ENCODE results near the gene OR6P1.

The OR6P1 gene, protein sequence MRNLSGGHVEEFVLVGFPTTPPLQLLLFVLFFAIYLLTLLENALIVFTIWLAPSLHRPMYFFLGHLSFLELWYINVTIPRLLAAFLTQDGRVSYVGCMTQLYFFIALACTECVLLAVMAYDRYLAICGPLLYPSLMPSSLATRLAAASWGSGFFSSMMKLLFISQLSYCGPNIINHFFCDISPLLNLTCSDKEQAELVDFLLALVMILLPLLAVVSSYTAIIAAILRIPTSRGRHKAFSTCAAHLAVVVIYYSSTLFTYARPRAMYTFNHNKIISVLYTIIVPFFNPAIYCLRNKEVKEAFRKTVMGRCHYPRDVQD

DNA sequence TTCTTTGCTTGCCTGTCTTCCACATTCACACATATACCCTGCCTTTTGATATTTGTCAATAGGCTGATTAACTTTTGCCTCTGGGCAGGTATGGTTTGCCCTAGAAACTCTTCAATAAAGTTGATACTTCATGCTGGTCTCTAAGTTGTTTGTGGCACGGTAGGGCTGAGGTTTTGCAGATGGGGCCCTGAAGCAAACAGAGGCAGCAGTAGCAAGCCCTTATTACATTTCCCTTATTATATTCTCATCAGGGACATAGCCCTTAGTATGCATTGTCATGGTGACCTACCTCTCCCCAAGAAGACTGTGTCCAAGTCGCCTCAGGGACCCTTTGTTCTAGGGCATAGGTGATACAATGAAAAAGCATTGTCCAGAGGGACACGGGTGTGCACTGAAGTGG lies at the start of gene OR6P1:
TSS of gene OR6P1 (minus strand) at position 101 of the 400 bp plus-strand sequence. CDS start 6,976 bp downstream, outside the sequence.
- DNase-seq: no peak

DNA sequence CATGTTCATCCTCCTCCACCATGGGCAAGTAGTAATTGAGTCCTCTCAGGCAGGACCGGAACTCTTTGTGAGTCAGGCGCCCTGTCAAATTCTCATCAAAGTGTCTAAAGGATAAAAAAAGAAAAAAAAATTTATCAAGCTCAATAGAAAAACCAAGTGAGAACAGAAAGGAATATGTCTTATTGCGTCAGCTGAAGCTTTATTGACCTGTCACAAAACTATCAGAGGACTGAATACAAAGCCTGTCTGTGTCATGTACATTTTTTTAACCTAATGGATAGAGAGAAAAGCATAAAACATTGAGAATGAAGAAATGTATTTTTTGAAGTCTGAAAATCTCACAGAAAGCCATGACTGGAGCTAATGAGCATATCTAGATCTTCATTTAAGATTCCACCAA lies 43.4 kb upstream of the OR6P1 start:
- DNase-seq: no peak

DNA sequence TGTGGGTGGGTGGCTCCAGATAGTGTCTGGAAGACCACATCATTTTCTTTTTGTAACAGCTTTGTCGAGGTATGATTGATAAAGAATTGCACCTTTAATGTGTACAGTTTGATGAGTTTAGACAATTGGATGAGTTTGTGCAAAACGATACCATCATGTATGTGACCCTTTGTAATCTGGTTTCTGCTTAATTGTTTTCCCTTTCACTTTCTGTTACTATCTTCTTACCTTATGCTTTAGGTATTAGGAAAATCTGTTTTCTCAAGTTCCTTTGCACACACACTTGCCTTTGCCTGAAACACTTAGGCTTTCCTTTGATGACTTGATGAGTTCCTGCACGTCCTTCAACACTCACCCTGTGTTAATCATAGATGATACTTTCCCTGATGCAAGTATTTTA lies 41.5 kb upstream of the OR6P1 start:
- no peak for DNase-seq

DNA sequence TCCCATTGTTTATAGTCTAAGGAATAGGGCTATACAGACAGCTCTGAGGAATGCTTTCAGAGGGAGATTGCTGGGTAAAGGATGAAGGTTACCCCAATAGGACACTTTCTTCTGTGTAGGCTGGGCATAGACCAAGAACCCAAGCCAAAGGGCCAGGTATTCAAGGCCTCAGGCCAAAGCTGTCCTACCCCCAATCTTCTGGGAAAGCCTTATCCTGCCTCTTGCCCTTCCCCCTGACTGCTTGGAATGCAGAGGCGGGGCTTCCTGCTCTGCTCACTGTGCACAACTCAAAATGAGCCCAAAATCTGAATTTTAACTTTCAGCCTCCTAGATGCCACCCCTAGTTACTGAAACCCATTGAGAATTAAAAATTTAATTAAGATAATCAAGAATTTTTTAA lies 36.9 kb upstream of the OR6P1 start:
- DNase-seq: no peak

DNA sequence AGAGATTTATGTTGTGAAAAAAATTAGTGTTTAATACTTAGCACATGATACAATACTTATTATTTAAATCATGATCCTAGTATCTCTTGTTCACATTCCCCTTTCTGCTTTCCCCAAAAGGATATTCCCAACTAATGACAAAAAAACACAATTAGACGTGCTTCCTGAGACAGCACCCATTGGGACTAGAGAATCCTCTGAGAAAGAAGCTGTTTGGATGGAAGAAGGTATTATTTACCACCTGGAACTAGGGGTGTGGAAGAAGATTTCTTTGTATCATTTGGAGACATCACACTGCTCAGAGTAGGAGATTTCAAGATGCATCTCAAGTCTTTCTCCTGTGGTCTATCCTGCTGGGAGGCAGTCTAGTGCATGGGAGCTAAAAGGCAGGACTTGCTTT lies 34.6 kb upstream of the OR6P1 start, which contains the start of gene OR10Z1:
TSS of gene OR10Z1 (plus strand) at position 301 of the 400 bp plus-strand sequence. CDS start 1,171 bp downstream, outside the sequence.
- no peak for DNase-seq

DNA sequence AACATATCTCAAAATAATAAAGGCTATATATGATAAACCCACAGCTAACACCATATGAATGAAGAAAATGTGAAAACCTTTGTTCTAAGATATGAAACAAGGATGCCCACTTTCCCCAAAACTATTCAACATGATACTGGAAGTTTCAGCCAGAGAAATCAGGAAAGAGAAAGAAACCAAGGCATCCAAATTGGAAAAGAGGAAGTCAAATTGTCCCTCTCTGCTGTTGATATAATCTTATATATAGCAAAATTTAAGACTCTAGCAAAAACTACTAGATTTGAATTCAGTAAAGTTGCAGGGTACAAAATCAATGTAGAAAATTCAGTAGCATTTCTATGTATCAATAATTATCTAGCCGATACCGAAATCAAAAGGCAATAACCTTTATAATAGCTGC lies 30.4 kb upstream of the OR6P1 start:
- no peak for DNase-seq

DNA sequence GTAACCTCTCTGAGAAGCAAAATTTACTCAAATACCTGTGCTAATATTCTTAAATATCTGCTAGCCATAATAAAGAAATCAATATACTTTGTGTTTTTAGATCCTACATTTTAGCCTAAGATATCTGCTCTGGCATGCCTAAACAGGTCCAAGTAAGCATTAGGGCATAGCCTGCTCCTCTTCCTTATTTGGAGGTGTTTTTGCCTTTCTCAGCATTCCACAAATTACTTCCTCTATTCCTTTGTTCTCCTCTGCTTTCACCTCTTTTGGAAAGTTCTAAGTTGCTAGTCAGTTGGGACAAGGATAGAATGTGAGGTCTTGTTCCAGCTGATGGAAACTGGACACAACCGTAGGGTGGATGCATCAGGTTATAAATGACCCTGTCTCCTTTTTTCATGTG lies 16.6 kb upstream of the OR6P1 start:
- no peak for DNase-seq

DNA sequence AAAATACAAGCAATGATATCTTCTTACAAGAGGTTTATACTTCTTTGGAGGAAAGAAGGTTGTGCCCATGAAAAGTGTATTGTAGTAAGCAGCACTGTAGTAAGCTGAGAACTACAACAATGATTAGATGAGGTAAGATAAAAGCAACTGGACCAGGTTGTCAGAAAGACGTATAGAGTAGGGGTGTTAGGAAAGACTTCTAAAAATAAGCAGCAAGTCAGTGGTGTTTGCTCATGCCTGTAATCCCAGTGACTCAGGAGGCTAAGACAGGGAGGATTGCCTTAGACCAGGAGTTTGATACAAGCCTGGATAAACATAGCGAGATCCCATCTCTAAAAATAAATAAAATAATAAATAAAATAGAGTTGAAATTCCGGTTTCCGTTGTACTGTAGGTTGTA lies 13.6 kb upstream of the OR6P1 start:
- no peak for DNase-seq

DNA sequence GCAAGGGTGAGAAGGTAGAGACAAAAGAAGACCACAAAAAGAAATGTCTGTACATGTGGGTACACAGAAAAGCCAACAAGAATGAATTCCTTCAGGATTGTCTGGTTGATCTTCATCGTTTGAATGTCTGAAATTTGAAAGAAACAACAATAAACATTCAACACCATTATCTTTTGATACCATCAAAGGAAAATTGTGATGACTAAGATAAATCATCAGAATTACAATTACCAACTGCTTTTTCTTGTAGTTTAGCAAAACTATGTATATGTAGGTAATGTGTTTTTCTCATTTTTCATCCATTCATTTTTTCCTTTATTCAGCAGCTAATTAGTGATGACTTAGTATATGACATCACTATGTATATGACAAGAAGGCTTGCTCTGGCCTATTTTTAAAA lies 9.4 kb upstream of the OR6P1 start, which contains the start of gene OR10X1:
TSS of gene OR10X1 (minus strand) at position 167 of the 400 bp plus-strand sequence. CDS start at position 167, 0 bp downstream.
- no peak for DNase-seq

DNA sequence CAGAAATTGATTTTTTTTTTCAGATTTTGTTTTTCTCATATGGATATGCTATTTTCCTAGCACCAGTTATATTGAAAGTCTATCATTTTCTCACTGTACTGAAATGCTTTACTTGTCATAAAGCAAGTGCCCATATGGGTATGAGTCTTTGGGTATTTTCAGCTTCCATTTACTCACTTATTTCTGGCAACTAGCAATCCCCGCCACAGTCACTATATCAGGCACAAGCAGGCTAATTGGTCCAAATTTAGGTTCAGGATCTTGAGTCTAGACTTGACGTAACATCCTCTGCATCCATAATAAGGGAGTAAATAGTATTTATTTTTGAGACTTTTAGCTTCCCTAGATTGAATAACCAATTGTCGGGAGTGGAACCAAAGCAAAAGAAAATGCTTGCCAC lies 7.2 kb upstream of the OR6P1 start:
- DNase-seq: no peak

DNA sequence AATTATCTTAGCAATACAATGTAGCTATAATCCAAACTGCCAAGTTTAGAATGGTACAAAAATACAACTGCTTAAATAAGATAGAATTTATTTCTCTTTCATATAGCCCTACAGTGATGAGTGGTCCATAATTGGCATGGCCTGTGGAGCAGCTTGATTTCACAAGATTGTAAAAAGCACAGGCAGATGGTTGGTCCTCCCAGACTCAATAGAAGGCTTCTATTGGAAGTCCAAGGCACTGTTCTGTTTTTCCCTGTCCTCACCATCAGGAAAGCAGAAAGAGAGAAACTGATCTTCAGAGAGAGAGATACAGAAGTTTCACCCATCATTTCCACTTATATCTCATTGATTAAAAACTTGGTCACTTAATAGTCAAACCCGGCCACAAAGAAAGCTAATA lies 1.8 kb upstream of the OR6P1 start:
- no peak for DNase-seq

DNA sequence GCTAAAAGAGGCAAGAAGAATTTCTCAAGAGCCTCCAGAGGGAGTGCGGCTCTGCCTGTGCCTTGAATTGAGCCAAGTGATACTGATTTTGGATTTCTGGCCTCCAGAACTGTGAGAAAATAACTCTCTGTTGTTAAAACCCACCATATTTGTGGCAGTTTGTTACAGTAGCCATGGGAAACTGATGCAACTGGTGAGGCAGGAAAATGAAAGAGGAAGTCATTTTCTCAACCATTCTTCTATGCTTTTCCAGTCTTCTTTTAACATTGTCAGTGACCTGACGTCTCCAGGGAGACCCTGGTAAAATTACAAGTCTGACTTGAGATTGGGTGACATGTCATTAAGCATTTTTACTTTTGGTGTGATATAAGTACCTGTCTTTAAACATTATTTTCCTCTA lies 5.8 kb downstream of the OR6P1 start:
- peak; percentile 61 for DNase-seq

DNA sequence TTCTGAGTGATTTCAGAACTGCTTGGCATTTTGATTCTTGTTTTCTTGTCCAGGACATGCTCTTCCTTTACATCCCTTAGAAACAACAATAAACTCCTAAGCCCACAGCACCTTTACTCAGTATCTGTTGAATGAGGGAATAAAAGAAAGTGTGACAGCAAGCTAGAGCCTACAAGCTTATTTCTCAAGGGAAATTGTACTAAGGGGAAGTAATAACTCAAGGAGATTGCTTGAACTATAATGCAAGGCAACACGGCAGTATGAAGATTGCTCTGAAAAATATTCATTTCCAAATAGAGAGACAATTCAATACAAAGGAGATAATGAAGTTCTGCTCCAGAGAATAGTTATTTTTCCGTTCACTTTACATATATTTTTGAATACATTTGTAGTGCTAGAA lies 6.5 kb downstream of the OR6P1 start:
- no peak for DNase-seq

DNA sequence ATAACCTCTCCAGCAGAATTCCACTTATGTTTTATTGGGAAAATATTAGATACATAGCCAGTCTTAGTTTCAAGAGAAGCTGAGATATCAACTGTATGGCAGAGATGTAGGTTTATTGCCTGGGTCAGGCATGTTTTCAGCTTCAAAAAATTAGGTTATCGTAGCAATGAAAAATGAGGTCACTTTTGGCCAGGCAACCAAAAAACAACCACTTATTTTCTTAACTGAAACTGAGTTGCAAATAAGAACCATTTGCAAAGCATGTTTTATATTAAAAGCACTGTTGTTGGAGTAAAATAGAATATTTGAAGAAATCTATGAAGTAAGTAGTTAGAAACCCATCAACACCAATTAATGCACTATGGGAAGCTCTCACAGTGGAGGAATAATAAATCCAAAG lies 10.7 kb downstream of the OR6P1 start:
- no peak for DNase-seq

DNA sequence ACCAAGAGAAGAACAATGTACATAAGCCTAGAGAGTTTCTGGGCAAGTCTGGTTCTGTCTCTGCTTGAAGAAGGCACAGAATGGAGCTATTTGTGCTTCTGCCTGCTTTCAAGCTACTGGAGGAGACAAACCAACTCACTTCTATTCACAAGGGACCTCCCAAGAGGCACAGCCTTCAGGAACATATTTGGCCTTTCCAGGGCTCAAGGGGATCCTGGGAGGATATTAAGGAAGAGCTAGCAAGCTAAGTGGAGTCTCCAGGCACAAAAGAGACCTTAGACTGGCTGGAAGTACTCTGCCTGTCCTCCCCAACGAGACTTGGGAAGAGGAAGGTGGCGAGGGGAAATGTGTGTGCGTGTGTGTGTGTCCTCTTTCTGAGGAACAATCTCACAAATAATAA lies 16.0 kb downstream of the OR6P1 start, which contains the start of gene OR6Y1:
TSS of gene OR6Y1 (minus strand) at position 54 of the 400 bp plus-strand sequence. CDS start 6,300 bp downstream, outside the sequence.
- DNase-seq: no peak

DNA sequence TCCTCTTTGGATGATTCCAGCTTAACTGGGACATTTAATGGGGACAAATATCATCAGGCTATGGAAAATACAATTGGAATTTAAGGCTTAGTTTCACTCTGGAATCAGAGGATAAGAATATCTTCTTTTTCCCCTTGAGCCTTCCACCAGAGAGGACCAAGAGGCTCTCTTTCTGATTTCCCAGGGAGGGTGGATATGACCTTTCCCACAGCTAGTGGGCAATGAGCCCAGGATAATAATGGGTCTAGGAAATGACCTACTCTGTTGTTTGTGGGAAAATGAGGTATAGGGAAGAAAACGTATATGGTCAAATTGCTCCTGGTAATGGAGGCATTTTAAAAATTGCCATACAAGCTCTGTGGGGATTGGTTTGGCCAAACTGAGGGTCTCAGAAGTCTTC lies 18.1 kb downstream of the OR6P1 start:
- DNase-seq: no peak

DNA sequence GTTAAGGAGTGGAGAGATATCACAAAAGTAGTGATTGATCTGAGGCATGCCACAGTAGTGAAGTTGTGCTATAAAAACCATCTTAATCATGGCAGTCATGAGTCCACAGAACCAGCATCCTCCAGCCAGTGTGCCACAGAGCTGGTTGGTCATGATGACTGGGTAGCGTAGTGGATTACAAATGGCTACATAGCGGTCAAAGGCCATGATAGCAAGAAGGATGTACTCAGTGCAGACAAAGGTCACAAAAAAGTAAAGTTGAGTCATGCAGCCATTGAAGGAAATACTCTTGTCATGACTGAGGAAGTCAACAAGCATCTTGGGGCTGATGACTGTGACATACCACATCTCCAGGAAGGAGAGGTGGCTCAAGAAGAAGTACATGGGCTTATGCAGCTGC lies 22.8 kb downstream of the OR6P1 start:
- no peak for DNase-seq

DNA sequence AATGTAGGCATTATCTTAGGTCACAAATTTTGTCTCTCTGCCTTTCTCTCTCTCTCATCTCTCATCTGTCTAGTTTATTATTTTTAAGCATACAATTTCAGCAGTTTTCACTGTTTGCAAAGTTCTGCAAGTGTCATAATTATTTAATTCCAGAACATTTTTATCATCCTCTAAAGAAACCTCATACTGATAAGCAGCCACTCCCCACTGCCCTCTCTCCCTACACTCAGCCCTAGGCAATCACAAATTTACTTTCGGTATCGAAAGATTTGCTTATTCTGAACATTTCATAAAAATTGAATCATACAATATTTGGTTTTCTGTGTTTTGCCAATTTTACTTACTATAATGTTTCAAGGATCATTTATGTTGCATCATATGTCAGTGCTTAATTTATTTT lies 32.8 kb downstream of the OR6P1 start:
- no peak for DNase-seq

DNA sequence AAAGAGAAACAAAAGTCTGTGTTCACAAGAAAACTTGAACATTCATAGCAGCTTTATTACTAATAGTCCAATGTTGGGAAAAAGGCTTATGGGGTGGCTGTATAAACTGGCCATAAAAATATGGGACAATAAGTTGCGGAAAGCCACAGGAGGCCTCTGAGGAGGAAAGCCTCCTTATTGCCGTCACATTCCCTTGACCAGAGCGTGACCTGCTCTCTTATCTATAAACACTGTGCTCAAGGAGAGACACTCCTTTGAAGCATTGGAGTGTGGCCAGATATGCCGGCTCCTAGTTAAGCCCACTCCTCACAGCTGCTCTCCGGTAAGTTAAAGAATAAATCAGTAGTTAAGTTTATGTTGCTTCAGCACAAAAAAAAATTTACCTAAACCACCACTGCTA lies 35.9 kb downstream of the OR6P1 start:
- no peak for DNase-seq

DNA sequence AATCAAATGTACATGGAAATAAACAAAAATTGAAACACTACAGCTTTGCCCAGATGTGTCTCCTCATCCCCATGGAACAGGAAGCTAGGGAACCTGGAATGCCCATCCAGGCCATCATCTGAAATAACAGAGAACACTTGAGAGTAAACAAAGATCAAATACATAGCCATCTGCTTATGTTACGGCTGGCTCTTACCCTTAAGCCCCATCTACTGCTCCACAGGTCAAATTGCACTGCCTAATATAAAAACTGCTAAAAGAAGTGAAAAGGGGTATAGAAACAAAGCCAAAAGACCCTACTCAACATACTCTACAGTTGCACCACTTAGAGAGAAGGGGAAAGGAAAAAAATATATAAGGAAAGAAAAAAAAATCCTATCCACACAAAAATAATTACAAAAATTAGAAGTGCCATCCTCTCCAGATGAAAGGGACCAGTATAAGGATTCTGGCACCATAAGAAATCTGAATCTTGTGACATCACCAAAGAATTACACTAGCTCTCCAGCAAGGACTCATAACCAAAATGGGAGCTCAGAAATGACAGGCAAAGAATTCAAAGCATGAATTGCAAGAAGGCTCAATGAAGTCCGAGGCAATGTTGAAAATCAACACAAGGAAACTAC lies 43.1 kb downstream of the OR6P1 start:
- no peak for DNase-seq

DNA sequence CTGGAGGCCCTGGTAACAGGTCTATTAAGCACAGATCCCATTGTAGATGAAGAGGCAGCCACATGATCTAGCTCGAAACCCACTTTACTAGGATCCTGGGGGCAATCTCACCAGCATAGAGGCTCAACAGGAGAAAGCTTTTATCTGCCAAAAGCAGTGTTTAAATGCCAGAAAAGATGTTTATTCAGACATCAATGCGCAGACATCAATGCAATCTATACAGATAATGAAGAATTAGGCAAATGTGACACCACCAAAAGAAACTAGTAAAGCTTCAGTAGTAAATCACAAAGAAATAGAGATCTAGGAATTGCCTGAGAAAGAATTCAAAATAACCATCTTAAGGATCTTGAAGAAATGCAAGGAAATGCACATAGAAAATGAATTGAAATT lies 48.7 kb downstream of the OR6P1 start:
- no peak for DNase-seq

DNA sequence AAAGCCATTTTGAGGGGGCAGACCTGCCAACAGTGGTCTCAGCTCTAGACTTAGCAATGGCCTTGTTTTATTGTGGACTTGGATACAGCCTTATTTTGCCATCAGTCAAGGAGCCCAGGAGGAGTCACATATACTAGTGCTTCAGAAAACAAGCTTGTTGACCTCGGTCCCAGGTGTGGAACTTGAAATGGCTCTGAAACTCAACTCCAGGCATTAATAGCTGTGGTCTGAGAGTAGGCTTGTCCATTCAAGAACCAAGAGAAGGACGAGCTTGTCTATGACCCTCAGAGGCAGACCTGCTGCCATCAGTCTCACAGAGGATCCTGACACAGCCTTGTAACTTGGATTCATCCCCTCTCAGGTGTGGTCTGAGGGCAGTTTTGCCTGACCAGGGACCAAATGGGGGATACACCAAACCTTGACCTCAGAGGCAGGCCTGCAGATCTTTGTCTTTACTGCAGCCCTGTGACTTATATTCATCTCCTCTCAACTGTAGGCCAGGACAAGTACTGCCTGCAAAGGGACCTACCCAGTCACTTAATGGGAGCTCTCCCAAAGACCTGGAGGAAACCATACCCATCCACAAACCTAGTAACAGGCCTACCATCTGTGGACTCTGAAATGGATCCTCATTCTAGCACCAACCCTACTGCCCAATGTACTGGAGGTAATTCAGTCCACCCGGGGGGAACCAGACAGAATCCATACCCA lies 49.3 kb downstream of the OR6P1 start:
- DNase-seq: no peak

DNA sequence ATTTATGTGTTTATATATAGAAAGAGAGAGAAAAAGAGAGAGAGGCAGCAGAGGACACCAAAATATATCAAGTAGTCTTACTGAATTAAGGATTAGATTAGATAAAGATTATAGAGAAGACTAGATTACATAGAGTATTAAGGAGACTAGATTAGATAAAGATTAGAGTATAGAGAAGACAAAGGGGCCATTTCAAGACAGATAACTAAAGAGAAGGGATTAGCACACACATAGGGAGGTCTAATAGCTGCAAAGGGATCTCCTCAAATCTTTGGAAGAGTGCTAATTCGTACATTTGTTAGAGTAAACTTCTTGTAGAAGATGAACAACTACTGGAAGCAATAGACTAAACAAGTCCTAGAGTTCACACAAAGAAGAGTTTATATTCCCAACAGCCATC lies 50.4 kb downstream of the OR6P1 start:
- no peak for DNase-seq

DNA sequence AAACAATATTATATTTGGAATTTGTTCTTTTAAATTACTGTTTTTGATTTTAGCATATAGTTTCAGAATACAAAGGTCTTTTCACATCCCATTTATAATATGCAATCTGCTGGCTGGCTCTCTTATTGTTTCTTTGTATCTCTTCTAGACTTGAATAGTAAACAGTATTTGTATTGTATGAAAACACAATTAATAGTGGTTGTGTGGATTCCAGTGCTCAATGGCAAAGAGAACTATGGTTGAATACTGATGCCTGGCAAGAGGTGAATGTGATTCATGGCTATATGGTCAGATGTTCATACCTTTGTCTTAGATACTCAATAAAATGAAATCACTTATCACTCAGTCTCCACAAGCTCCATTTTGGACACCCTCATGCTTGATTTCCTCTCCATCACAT lies 53.4 kb downstream of the OR6P1 start:
- DNase-seq: no peak
